Loucy (cell line): Measurements from ENCODE around the gene PRXL2B.

ENCODE experiments used
- H2AFZ ChIP-seq: fragments of 200-600 bp; sonication (generic); 2 replicates; pipeline ENCODE4 v1.6.0; 2016; ENCODE audit warnings: antibody characterized with exemption, mild to moderate bottlenecking, low read length, moderate library complexity
- H3F3A ChIP-seq: fragments of 200-600 bp; 2 replicates; pipeline ENCODE4 v1.6.0; 2016; ENCODE audit warnings: antibody characterized with exemption, low read depth, mild to moderate bottlenecking
- H3K27me3 ChIP-seq: fragments of 200-600 bp; sonication (generic); 2 replicates; pipeline ENCODE4 v1.6.1; 2014; ENCODE audit warnings: low read length, mild to moderate bottlenecking; ENCODE audit not compliant: insufficient read depth, poor library complexity, severe bottlenecking
- H3K36me3 ChIP-seq: fragments of 200-600 bp; sonication (generic); 2 replicates; pipeline ENCODE4 v1.6.1; 2016; ENCODE audit warnings: low read length; ENCODE audit not compliant: insufficient read depth
- H3K4me1 ChIP-seq: fragments of 200-600 bp; sonication (generic); 2 replicates; pipeline ENCODE4 v1.5.1; 2014; ENCODE audit warnings: low read length, mild to moderate bottlenecking; ENCODE audit not compliant: insufficient read depth, poor library complexity, severe bottlenecking
- H3K4me2 ChIP-seq: fragments of 200-600 bp; sonication (generic); 2 replicates; pipeline ENCODE4 v1.6.0; 2014; ENCODE audit warnings: antibody characterized with exemption, low read length, low read depth, mild to moderate bottlenecking; ENCODE audit not compliant: poor library complexity, severe bottlenecking
- H3K4me3 ChIP-seq: fragments of 200-600 bp; sonication (generic); 2 replicates; pipeline ENCODE4 v1.5.1; 2014; ENCODE audit warnings: low read length, mild to moderate bottlenecking, mixed read lengths; ENCODE audit not compliant: poor library complexity, severe bottlenecking
- H3K79me2 ChIP-seq: fragments of 200-600 bp; sonication (generic); 2 replicates; pipeline ENCODE4 v1.6.1; 2014; ENCODE audit warnings: low read length; ENCODE audit not compliant: insufficient read depth
- H3K9ac ChIP-seq: fragments of 200-600 bp; sonication (generic); 2 replicates; pipeline ENCODE4 v1.6.0; 2014; ENCODE audit warnings: mild to moderate bottlenecking, low read depth, low read length, moderate library complexity; ENCODE audit not compliant: poor library complexity, severe bottlenecking
- H3K9me2 ChIP-seq: fragments of 200-600 bp; sonication (generic); replicated peaks from 2 replicates; pipeline ENCODE4 v1.6.1; 2016; ENCODE audit warnings: low read depth, low read length, mixed read lengths
- H3K9me3 ChIP-seq: fragments of 200-600 bp; sonication (generic); 2 replicates; pipeline ENCODE4 v1.6.1; 2014; ENCODE audit warnings: mild to moderate bottlenecking, antibody characterized with exemption, low read length, low read depth; ENCODE audit not compliant: insufficient read depth
- H4K20me1 ChIP-seq: fragments of 200-600 bp; sonication (generic); 2 replicates; pipeline ENCODE4 v1.6.0; 2014; ENCODE audit warnings: antibody characterized with exemption, low read length, mild to moderate bottlenecking; ENCODE audit not compliant: insufficient read depth, poor library complexity, severe bottlenecking
- CTCF ChIP-seq: fragments of 200-600 bp; sonication (generic); conservative IDR thresholded peaks from 2 replicates; pipeline ENCODE4 v1.5.1; 2014; ENCODE audit warnings: mild to moderate bottlenecking, antibody characterized with exemption, low read length
- EZH2phosphoT487 ChIP-seq: fragments of 200-600 bp; IDR thresholded peaks from 2 replicates; pipeline ENCODE4 v1.6.1; 2018; ENCODE audit warnings: antibody characterized with exemption, mild to moderate bottlenecking, moderate library complexity, borderline replicate concordance

The PRXL2B gene

GRCh38 chr1:2617971-2618470 is 31.4 kb downstream of the PRXL2B start:
- no peak overlapping the region for H3K9ac ChIP-seq
- H3K4me2 ChIP-seq: no peak overlapping the region
- TF ChIP-seq EZH2phosphoT487 (no peak), CTCF (no peak)
- no peaks in the 10 kb centered on the region for H3K36me3 ChIP-seq
- H3F3A ChIP-seq: no peaks in the 10 kb centered on the region
- peaks cover 6% of the 10 kb centered on the region; the same call in 1 of the 2 replicates for H3K9me3 ChIP-seq
- no peaks in the 10 kb centered on the region for H3K27me3 ChIP-seq
- no peaks in the 10 kb centered on the region for H3K4me1 ChIP-seq
- no peaks in the 10 kb centered on the region for H4K20me1 ChIP-seq
- no peaks in the 10 kb centered on the region for H3K9me2 ChIP-seq
- H3K79me2 ChIP-seq: no peaks in the 10 kb centered on the region
- H2AFZ ChIP-seq: no peak overlapping the region
- H3K4me3 ChIP-seq: no peak overlapping the region

GRCh38 chr1:2623571-2624337 is 37.2 kb downstream of the PRXL2B start:
- Histone ChIP-seq H3K79me2 (no peaks in the 10 kb centered on the region), H3F3A (no peaks in the 10 kb centered on the region), H4K20me1 (no peaks in the 10 kb centered on the region), H3K27me3 (no peaks in the 10 kb centered on the region), H3K4me2 (no peak overlapping the region), H2AFZ (no peak overlapping the region), H3K4me1 (no peaks in the 10 kb centered on the region), H3K9me3 (no peaks in the 10 kb centered on the region; the same call in 1 of the 2 replicates), H3K4me3 (no peak overlapping the region), H3K9ac (no peak overlapping the region), H3K36me3 (no peaks in the 10 kb centered on the region), H3K9me2 (no peaks in the 10 kb centered on the region)
- TF ChIP-seq CTCF: no peak
- TF ChIP-seq EZH2phosphoT487: no peak

- Histone ChIP-seq H3K9me3 (no peaks in the 10 kb centered on the region; the same call in 1 of the 2 replicates), H3K4me3 (no peak overlapping the region), H4K20me1 (no peaks in the 10 kb centered on the region), H3K4me2 (no peak overlapping the region), H3K9ac (no peak overlapping the region), H3K4me1 (no peaks in the 10 kb centered on the region), H2AFZ (no peak overlapping the region), H3F3A (no peaks in the 10 kb centered on the region), H3K79me2 (no peaks in the 10 kb centered on the region), H3K36me3 (no peaks in the 10 kb centered on the region), H3K9me2 (no peaks in the 10 kb centered on the region), H3K27me3 (no peaks in the 10 kb centered on the region)
- TF ChIP-seq CTCF (no peak), EZH2phosphoT487 (no peak)
Measured at GRCh38 chr1:2624735-2625300, 38.2 kb downstream of the PRXL2B start.
